ENCODE measurements around the gene PRDM5. TPM values are rescaled to one million over a fixed set of nuclear protein-coding genes. Genes with fewer than 3 reads are reported as not detected.

The PRDM5 gene
- polyA plus RNA-seq, 4 donors, result 0.22 to 17.3 (median 1.5) TPM

- no peaks in the 10 kb centered on the region for H3K9me3 ChIP-seq (ENCODE audit: control insufficient read depth in 2 of 2, insufficient read depth in 1 of 2, low read depth in 1 of 2, low read length in 1 of 2)
- FAIRE-seq (no peak), DNase-seq (no peak)
- H3K4me3 ChIP-seq (ENCODE audit: low read depth in 1 of 3, low read length in 3 of 3), result no peak overlapping the region
- no peak overlapping the region for H3K27ac ChIP-seq (ENCODE audit: low read depth in 1 of 3, low read length in 2 of 3)
- H3K4me1 ChIP-seq (ENCODE audit: control insufficient read depth in 3 of 3, insufficient read depth in 2 of 3, low read depth in 1 of 3, low read length in 2 of 3), result peaks cover 0 to 7% (median 0%) of the 10 kb centered on the region in 3 donors
- WGBS, 3 donors, result 55 to 62% (median 61%) methylated on average over 3 of the region's 3 CpGs
- H3K36me3 ChIP-seq (ENCODE audit: control insufficient read depth in 3 of 3, insufficient read depth in 2 of 3, low read depth in 1 of 3, low read length in 3 of 3), result no peaks in the 10 kb centered on the region
- H3K27me3 ChIP-seq (ENCODE audit: control insufficient read depth in 3 of 3, insufficient read depth in 3 of 3, low read length in 3 of 3), result no peaks in the 10 kb centered on the region
These were observed 63.8 kb downstream of the PRDM5 start for GRCh38 chr4:120858776-120859175.

GRCh38 chr4:120857312-120857711 is 65.2 kb downstream of the PRDM5 start:
- Histone ChIP-seq H3K36me3 (ENCODE audit: control insufficient read depth in 3 of 3, insufficient read depth in 2 of 3, low read depth in 1 of 3, low read length in 3 of 3) (no peaks in the 10 kb centered on the region), H3K9me3 (ENCODE audit: control insufficient read depth in 2 of 2, insufficient read depth in 1 of 2, low read depth in 1 of 2, low read length in 1 of 2) (no peaks in the 10 kb centered on the region), H3K27ac (ENCODE audit: low read depth in 1 of 3, low read length in 2 of 3) (no peak overlapping the region), H3K4me1 (ENCODE audit: control insufficient read depth in 3 of 3, insufficient read depth in 2 of 3, low read depth in 1 of 3, low read length in 2 of 3) (peaks cover 0 to under 1% (median 0%) of the 10 kb centered on the region in 3 donors), H3K27me3 (ENCODE audit: control insufficient read depth in 3 of 3, insufficient read depth in 3 of 3, low read length in 3 of 3) (no peaks in the 10 kb centered on the region), H3K4me3 (ENCODE audit: low read depth in 1 of 3, low read length in 3 of 3) (no peak overlapping the region)
- 68 to 72% (median 71%) methylated on average over 3 of the region's 3 CpGs for WGBS, 3 donors
- DNase-seq (no peak), FAIRE-seq (no peak)

GRCh38 chr4:120856294-120856693 is 66.2 kb downstream of the PRDM5 start:
- FAIRE-seq, result no peak

GRCh38 chr4:120855307-120856001 is 67.1 kb downstream of the PRDM5 start:
- no peak overlapping the region for H3K27ac ChIP-seq (ENCODE audit: low read depth in 1 of 3, low read length in 2 of 3)
- H3K36me3 ChIP-seq (ENCODE audit: control insufficient read depth in 3 of 3, insufficient read depth in 2 of 3, low read depth in 1 of 3, low read length in 3 of 3), result no peaks in the 10 kb centered on the region
- no peaks in the 10 kb centered on the region for H3K4me1 ChIP-seq (ENCODE audit: control insufficient read depth in 3 of 3, insufficient read depth in 2 of 3, low read depth in 1 of 3, low read length in 2 of 3)
- H3K4me3 ChIP-seq (ENCODE audit: low read depth in 1 of 3, low read length in 3 of 3), result no peak overlapping the region
- no peaks in the 10 kb centered on the region for H3K9me3 ChIP-seq (ENCODE audit: control insufficient read depth in 2 of 2, insufficient read depth in 1 of 2, low read depth in 1 of 2, low read length in 1 of 2)
- no peaks in the 10 kb centered on the region for H3K27me3 ChIP-seq (ENCODE audit: control insufficient read depth in 3 of 3, insufficient read depth in 3 of 3, low read length in 3 of 3)
- 72 to 80% (median 72%) methylated on average over 2 of the region's 2 CpGs for WGBS, 3 donors
- FAIRE-seq, result no peak
- DNase-seq, result no peak

More at GRCh38 chr4:120856294-120856693, 66.2 kb downstream of the PRDM5 start:
- WGBS, 3 donors, result 48 to 71% (median 55%) methylated on average over 2 of the region's 2 CpGs
- Histone ChIP-seq H3K27me3 (ENCODE audit: control insufficient read depth in 3 of 3, insufficient read depth in 3 of 3, low read length in 3 of 3) (no peaks in the 10 kb centered on the region), H3K4me1 (ENCODE audit: control insufficient read depth in 3 of 3, insufficient read depth in 2 of 3, low read depth in 1 of 3, low read length in 2 of 3) (no peaks in the 10 kb centered on the region), H3K36me3 (ENCODE audit: control insufficient read depth in 3 of 3, insufficient read depth in 2 of 3, low read depth in 1 of 3, low read length in 3 of 3) (no peaks in the 10 kb centered on the region), H3K4me3 (ENCODE audit: low read depth in 1 of 3, low read length in 3 of 3) (no peak overlapping the region), H3K9me3 (ENCODE audit: control insufficient read depth in 2 of 2, insufficient read depth in 1 of 2, low read depth in 1 of 2, low read length in 1 of 2) (no peaks in the 10 kb centered on the region), H3K27ac (ENCODE audit: low read depth in 1 of 3, low read length in 2 of 3) (no peak overlapping the region)
- no peak for DNase-seq

GRCh38 chr4:120853161-120853935 is 69.2 kb downstream of the PRDM5 start:
- Histone ChIP-seq H3K4me1 (ENCODE audit: control insufficient read depth in 3 of 3, insufficient read depth in 2 of 3, low read depth in 1 of 3, low read length in 2 of 3) (no peaks in the 10 kb centered on the region), H3K27me3 (ENCODE audit: control insufficient read depth in 3 of 3, insufficient read depth in 3 of 3, low read length in 3 of 3) (no peaks in the 10 kb centered on the region), H3K4me3 (ENCODE audit: low read depth in 1 of 3, low read length in 3 of 3) (no peak overlapping the region), H3K9me3 (ENCODE audit: control insufficient read depth in 2 of 2, insufficient read depth in 1 of 2, low read depth in 1 of 2, low read length in 1 of 2) (no peaks in the 10 kb centered on the region), H3K36me3 (ENCODE audit: control insufficient read depth in 3 of 3, insufficient read depth in 2 of 3, low read depth in 1 of 3, low read length in 3 of 3) (no peaks in the 10 kb centered on the region), H3K27ac (ENCODE audit: low read depth in 1 of 3, low read length in 2 of 3) (no peak overlapping the region)
- FAIRE-seq, result no peak
- no peak for DNase-seq
- 77 to 80% (median 78%) methylated on average over 7 of the region's 7 CpGs for WGBS, 3 donors

GRCh38 chr4:120850018-120850599 is 72.4 kb downstream of the PRDM5 start:
- Histone ChIP-seq H3K27ac (ENCODE audit: low read depth in 1 of 3, low read length in 2 of 3) (no peak overlapping the region), H3K27me3 (ENCODE audit: control insufficient read depth in 3 of 3, insufficient read depth in 3 of 3, low read length in 3 of 3) (no peaks in the 10 kb centered on the region), H3K9me3 (ENCODE audit: control insufficient read depth in 2 of 2, insufficient read depth in 1 of 2, low read depth in 1 of 2, low read length in 1 of 2) (no peaks in the 10 kb centered on the region), H3K4me1 (ENCODE audit: control insufficient read depth in 3 of 3, insufficient read depth in 2 of 3, low read depth in 1 of 3, low read length in 2 of 3) (no peaks in the 10 kb centered on the region), H3K4me3 (ENCODE audit: low read depth in 1 of 3, low read length in 3 of 3) (no peak overlapping the region), H3K36me3 (ENCODE audit: control insufficient read depth in 3 of 3, insufficient read depth in 2 of 3, low read depth in 1 of 3, low read length in 3 of 3) (no peaks in the 10 kb centered on the region)
- DNase-seq (no peak), FAIRE-seq (no peak)
- 76 to 81% (median 81%) methylated on average over 3 of the region's 3 CpGs for WGBS, 3 donors

- DNase-seq (no peak), FAIRE-seq (no peak)
- Histone ChIP-seq H3K9me3 (ENCODE audit: control insufficient read depth in 2 of 2, insufficient read depth in 1 of 2, low read depth in 1 of 2, low read length in 1 of 2) (no peaks in the 10 kb centered on the region), H3K27ac (ENCODE audit: low read depth in 1 of 3, low read length in 2 of 3) (no peak overlapping the region), H3K27me3 (ENCODE audit: control insufficient read depth in 3 of 3, insufficient read depth in 3 of 3, low read length in 3 of 3) (no peaks in the 10 kb centered on the region), H3K4me3 (ENCODE audit: low read depth in 1 of 3, low read length in 3 of 3) (no peak overlapping the region), H3K4me1 (ENCODE audit: control insufficient read depth in 3 of 3, insufficient read depth in 2 of 3, low read depth in 1 of 3, low read length in 2 of 3) (no peaks in the 10 kb centered on the region), H3K36me3 (ENCODE audit: control insufficient read depth in 3 of 3, insufficient read depth in 2 of 3, low read depth in 1 of 3, low read length in 3 of 3) (peaks cover 0 to 2% (median 0%) of the 10 kb centered on the region in 3 donors)
- WGBS, 3 donors, result 66 to 72% (median 69%) methylated on average over 2 of the region's 2 CpGs
These were observed 75.4 kb downstream of the PRDM5 start for GRCh38 chr4:120847019-120847582.

GRCh38 chr4:120844528-120844921 is 78.0 kb downstream of the PRDM5 start:
- DNase-seq (peak in 1 of 2 donors; percentile 36), FAIRE-seq (no peak)
- no peaks in the 10 kb centered on the region for H3K9me3 ChIP-seq (ENCODE audit: control insufficient read depth in 2 of 2, insufficient read depth in 1 of 2, low read depth in 1 of 2, low read length in 1 of 2)
- H3K4me3 ChIP-seq (ENCODE audit: low read depth in 1 of 3, low read length in 3 of 3), result no peak overlapping the region
- WGBS, 3 donors, result 20 to 46% (median 28%) methylated on average over 2 of the region's 2 CpGs
- no peaks in the 10 kb centered on the region for H3K27me3 ChIP-seq (ENCODE audit: control insufficient read depth in 3 of 3, insufficient read depth in 3 of 3, low read length in 3 of 3)
- no peaks in the 10 kb centered on the region for H3K4me1 ChIP-seq (ENCODE audit: control insufficient read depth in 3 of 3, insufficient read depth in 2 of 3, low read depth in 1 of 3, low read length in 2 of 3)
- peaks cover 0 to 11% (median 0%) of the 10 kb centered on the region in 3 donors for H3K36me3 ChIP-seq (ENCODE audit: control insufficient read depth in 3 of 3, insufficient read depth in 2 of 3, low read depth in 1 of 3, low read length in 3 of 3)
- no peak overlapping the region for H3K27ac ChIP-seq (ENCODE audit: low read depth in 1 of 3, low read length in 2 of 3)

Data from small intestine (tissue), 7 donors.